NCI-H1417 (cell line): Measurements from ENCODE around the gene MS4A5.
A peak's percentile ranks its signal among the peaks of the same experiment; 100 is the strongest.

Experiments
- DNase-seq, 3 experiments: peaks; one replicate each; lab custom pipeline; 2025; lab: John Stamatoyannopoulos, UW

The MS4A5 gene

GRCh38 chr11:60482361-60482760, 53.0 kb downstream of the MS4A5 start:
- no peak for DNase-seq

GRCh38 chr11:60485987-60486386, 56.6 kb downstream of the MS4A5 start:
- peak in 1 of 3 experiments; percentile 32 for DNase-seq

- no peak for DNase-seq
Observed at GRCh38 chr11:60492488-60493009, 63.2 kb downstream of the MS4A5 start, which contains the start of gene MS4A12. Gene MS4A12, plus strand, starts transcription at chr11:60492778. Its CDS starts 4,541 bp downstream, at chr11:60497319.

- no peak for DNase-seq
Observed at GRCh38 chr11:60493454-60493853, 64.1 kb downstream of the MS4A5 start.
